Suppressor macrophage treated with lipopolysaccharide for 1 hour (primary cell): Measurements from ENCODE around the gene CHMP1B.

Experiments
- DNase-seq, 3 donors: peaks; one replicate each; pipeline ENCODE4 v3.0.0-alpha.2; 2020 to 2022

CHMP1B gene

GRCh38 chr18:11851146-11851805 is at the start of gene CHMP1B:
Gene CHMP1B, plus strand, starts transcription at chr18:11851413. Its CDS starts 99 bp downstream, at chr18:11851512.
- peak; percentile 97 to 99 (median 99) for DNase-seq

GRCh38 chr18:11801573-11801972 is 49.6 kb upstream of the CHMP1B start:
- DNase-seq = no peak

GRCh38 chr18:11802158-11802557 is 49.1 kb upstream of the CHMP1B start:
- DNase-seq = peak in 1 of 3 donors; percentile 9

- no peak for DNase-seq
Measured at GRCh38 chr18:11802586-11802985, 48.6 kb upstream of the CHMP1B start.

- no peak for DNase-seq
Measured at GRCh38 chr18:11807233-11807632, 44.0 kb upstream of the CHMP1B start.

- no peak for DNase-seq
Measured at GRCh38 chr18:11808001-11808855, 43.0 kb upstream of the CHMP1B start.

- no peak for DNase-seq
Measured at GRCh38 chr18:11809895-11810294, 41.3 kb upstream of the CHMP1B start.

- no peak for DNase-seq
Measured at GRCh38 chr18:11810379-11810778, 40.8 kb upstream of the CHMP1B start.

GRCh38 chr18:11811009-11811408 is 40.2 kb upstream of the CHMP1B start:
- no peak for DNase-seq

GRCh38 chr18:11817229-11817628 is 34.0 kb upstream of the CHMP1B start:
- DNase-seq = no peak

GRCh38 chr18:11818486-11819203 is 32.6 kb upstream of the CHMP1B start:
- no peak for DNase-seq

- no peak for DNase-seq
Measured at GRCh38 chr18:11819938-11820337, 31.3 kb upstream of the CHMP1B start.

- DNase-seq = no peak
Measured at GRCh38 chr18:11820697-11821096, 30.5 kb upstream of the CHMP1B start.

- no peak for DNase-seq
Measured at GRCh38 chr18:11821208-11821607, 30.0 kb upstream of the CHMP1B start.

- DNase-seq = no peak
Measured at GRCh38 chr18:11821643-11822237, 29.5 kb upstream of the CHMP1B start.

GRCh38 chr18:11823545-11823944 is 27.7 kb upstream of the CHMP1B start:
- DNase-seq = no peak

GRCh38 chr18:11826836-11827235 is 24.4 kb upstream of the CHMP1B start:
- DNase-seq = peak in 1 of 3 donors; percentile 6

GRCh38 chr18:11828786-11829432 is 22.3 kb upstream of the CHMP1B start:
- DNase-seq = no peak

- no peak for DNase-seq
Measured at GRCh38 chr18:11830585-11830984, 20.6 kb upstream of the CHMP1B start.

GRCh38 chr18:11831921-11832320 is 19.3 kb upstream of the CHMP1B start:
- DNase-seq = no peak

- DNase-seq = no peak
Measured at GRCh38 chr18:11834772-11835171, 16.4 kb upstream of the CHMP1B start.

GRCh38 chr18:11839556-11839955 is 11.7 kb upstream of the CHMP1B start:
- DNase-seq = no peak

- no peak for DNase-seq
Measured at GRCh38 chr18:11840493-11840892, 10.7 kb upstream of the CHMP1B start.
